OCI-LY1 (cell line): ENCODE data around the gene TMOD2.

Source experiments
- H2AFZ ChIP-seq: fragments of 200-600 bp; sonication (generic), shearing (Covaris generic); 2 replicates; pipeline ENCODE4 v1.6.0; 2014; ENCODE audit warnings: antibody characterized with exemption, mild to moderate bottlenecking, low read length
- H3F3A ChIP-seq: fragments of 200-600 bp; sonication (generic), shearing (Covaris generic); 2 replicates; pipeline ENCODE4 v1.6.0; 2014; ENCODE audit warnings: mild to moderate bottlenecking, antibody characterized with exemption, low read length, moderate library complexity; ENCODE audit not compliant: insufficient read depth
- H3K27ac ChIP-seq: fragments of 200-600 bp; sonication (generic); 2 replicates; pipeline ENCODE4 v1.5.1; 2014; ENCODE audit warnings: low read length, mixed run types, mild to moderate bottlenecking, low read depth; ENCODE audit not compliant: poor library complexity, severe bottlenecking
- H3K27me3 ChIP-seq: fragments of 200-600 bp; sonication (generic); 2 replicates; pipeline ENCODE4 v1.6.0; 2014; ENCODE audit warnings: antibody characterized with exemption, mild to moderate bottlenecking, low read length, moderate library complexity; ENCODE audit not compliant: insufficient read depth
- H3K36me3 ChIP-seq: fragments of 200-600 bp; sonication (generic); 2 replicates; pipeline ENCODE4 v1.6.1; 2014; ENCODE audit warnings: mild to moderate bottlenecking, antibody characterized with exemption, low read length, moderate library complexity, mixed read lengths; ENCODE audit not compliant: insufficient read depth
- H3K4me1 ChIP-seq: fragments of 200-600 bp; sonication (generic); 2 replicates; pipeline ENCODE4 v1.5.1; 2014; ENCODE audit warnings: mild to moderate bottlenecking, low read length, moderate library complexity; ENCODE audit not compliant: insufficient read depth, severe bottlenecking
- H3K4me2 ChIP-seq: fragments of 200-600 bp; sonication (generic), shearing (Covaris generic); 2 replicates; pipeline ENCODE4 v1.6.1; 2014; ENCODE audit warnings: low read length
- H3K4me3 ChIP-seq: fragments of 200-600 bp; sonication (generic); 2 replicates; pipeline ENCODE4 v1.5.1; 2014; ENCODE audit warnings: low read length, low read depth, mild to moderate bottlenecking, mixed read lengths; ENCODE audit not compliant: poor library complexity, severe bottlenecking
- H3K79me2 ChIP-seq: fragments of 200-600 bp; shearing (Covaris generic); 2 replicates; pipeline ENCODE4 v1.6.1; 2016; ENCODE audit warnings: mixed run types, low read length, mixed read lengths; ENCODE audit not compliant: insufficient read depth
- H3K9ac ChIP-seq: fragments of 200-600 bp; sonication (generic), shearing (Covaris generic); 2 replicates; pipeline ENCODE4 v1.6.1; 2014; ENCODE audit warnings: mild to moderate bottlenecking, low read length, mixed read lengths
- H3K9me2 ChIP-seq: fragments of 200-600 bp; sonication (generic), shearing (Covaris generic); 2 replicates; pipeline ENCODE4 v1.6.1; 2014; ENCODE audit warnings: low read depth, mild to moderate bottlenecking, low read length, mixed read lengths
- H3K9me3 ChIP-seq: fragments of 200-600 bp; shearing (Covaris generic); 2 replicates; pipeline ENCODE4 v1.6.1; 2014; ENCODE audit warnings: low read length, mixed read lengths
- H4K20me1 ChIP-seq: fragments of 200-600 bp; sonication (generic), shearing (Covaris generic); 2 replicates; pipeline ENCODE4 v1.6.0; 2016; ENCODE audit warnings: mild to moderate bottlenecking, low read length; ENCODE audit not compliant: insufficient read depth
- EZH2 ChIP-seq: fragments of 200-600 bp; sonication (generic), shearing (Covaris generic); IDR thresholded peaks from 2 replicates; pipeline ENCODE4 v1.8.0; 2017; ENCODE audit warnings: borderline replicate concordance, mixed run types, mild to moderate bottlenecking, antibody characterized with exemption, low read length, moderate library complexity, mixed read lengths
- TF ChIP-seq, protein P1 (sequence below): fragments of 200-600 bp; sonication (generic), shearing (Covaris generic); IDR thresholded peaks from 2 replicates; pipeline ENCODE4 v1.5.1; 2017; ENCODE audit warnings: mild to moderate bottlenecking, antibody characterized with exemption, low read length, moderate library complexity, mixed read lengths

Gene TMOD2

DNA sequence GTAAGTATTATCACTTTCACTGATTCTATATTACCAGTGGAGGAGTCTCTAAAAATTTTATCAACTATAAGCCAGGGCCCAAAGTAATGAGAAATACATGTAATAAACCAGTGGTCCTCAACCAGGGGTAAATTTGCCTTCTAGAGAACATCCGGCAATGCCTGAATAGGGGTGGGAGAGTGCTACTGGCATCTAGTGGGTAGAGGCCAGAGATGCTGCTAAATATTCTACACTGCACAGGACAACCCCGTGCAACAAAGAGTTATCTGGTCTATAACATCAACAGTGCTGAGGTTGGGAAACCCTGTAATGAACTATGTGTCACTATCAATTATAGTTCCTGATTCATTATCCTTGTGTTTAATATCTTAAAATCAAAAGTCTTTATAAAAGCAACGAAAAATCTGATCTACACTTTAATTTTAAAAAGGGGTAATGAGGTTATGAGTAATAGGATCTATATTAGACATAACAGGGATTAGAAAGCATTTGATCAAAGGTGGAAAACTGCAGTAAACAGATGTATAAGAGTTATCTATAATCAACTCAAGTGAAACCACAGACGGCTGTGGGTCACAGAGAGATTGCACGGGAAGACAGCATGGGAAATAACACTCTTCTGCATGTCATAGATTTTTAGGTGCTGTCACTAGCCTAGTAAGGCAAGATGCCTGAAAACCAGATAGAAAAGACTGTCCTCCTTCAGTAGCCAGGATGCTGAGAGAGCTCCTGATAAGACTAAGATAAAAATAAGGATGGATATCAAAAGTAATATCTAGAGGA, 16.0 kb upstream of the TMOD2 start:
- Histone ChIP-seq H3K9me2 (no peaks in the 10 kb centered on the region), H4K20me1 (no peaks in the 10 kb centered on the region), H3K79me2 (no peaks in the 10 kb centered on the region), H3K9ac (no peak overlapping the region), H3K4me2 (peak overlapping the region; percentile 53; the same call in 1 of the 2 replicates), H3K36me3 (no peaks in the 10 kb centered on the region), H3K4me3 (peak overlapping the region; percentile 60), H3K4me1 (peaks cover 54% of the 10 kb centered on the region), H2AFZ (no peak overlapping the region), H3F3A (no peaks in the 10 kb centered on the region), H3K27ac (no peak overlapping the region), H3K27me3 (no peaks in the 10 kb centered on the region), H3K9me3 (no peaks in the 10 kb centered on the region)
- TF ChIP-seq, protein P1, sequence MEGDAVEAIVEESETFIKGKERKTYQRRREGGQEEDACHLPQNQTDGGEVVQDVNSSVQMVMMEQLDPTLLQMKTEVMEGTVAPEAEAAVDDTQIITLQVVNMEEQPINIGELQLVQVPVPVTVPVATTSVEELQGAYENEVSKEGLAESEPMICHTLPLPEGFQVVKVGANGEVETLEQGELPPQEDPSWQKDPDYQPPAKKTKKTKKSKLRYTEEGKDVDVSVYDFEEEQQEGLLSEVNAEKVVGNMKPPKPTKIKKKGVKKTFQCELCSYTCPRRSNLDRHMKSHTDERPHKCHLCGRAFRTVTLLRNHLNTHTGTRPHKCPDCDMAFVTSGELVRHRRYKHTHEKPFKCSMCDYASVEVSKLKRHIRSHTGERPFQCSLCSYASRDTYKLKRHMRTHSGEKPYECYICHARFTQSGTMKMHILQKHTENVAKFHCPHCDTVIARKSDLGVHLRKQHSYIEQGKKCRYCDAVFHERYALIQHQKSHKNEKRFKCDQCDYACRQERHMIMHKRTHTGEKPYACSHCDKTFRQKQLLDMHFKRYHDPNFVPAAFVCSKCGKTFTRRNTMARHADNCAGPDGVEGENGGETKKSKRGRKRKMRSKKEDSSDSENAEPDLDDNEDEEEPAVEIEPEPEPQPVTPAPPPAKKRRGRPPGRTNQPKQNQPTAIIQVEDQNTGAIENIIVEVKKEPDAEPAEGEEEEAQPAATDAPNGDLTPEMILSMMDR, result peak; percentile 49
- no peak for TF ChIP-seq EZH2

DNA sequence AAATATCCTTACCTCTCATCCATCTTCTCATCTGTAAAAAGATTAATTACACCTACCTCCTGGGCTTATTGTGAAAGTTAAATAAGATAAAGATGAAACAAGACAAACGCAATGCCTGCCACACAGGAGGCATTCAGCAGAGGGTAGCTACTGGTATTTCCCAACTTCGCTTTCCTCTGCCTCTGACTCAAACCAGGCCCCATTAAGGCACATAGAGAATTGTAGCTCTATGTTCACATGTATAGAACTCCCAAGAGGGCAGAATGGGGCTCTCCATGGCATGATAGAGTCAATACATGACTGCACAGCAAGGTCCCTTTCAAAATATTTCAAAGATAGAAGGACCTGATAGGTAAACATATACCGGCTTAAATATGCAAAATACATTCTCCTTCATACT, 15.3 kb upstream of the TMOD2 start:
- H3K79me2 ChIP-seq, result no peaks in the 10 kb centered on the region
- no peak overlapping the region for H3K27ac ChIP-seq
- H2AFZ ChIP-seq, result no peak overlapping the region
- no peaks in the 10 kb centered on the region for H4K20me1 ChIP-seq
- H3K36me3 ChIP-seq, result no peaks in the 10 kb centered on the region
- H3K4me2 ChIP-seq, result peak overlapping the region; percentile 53
- TF ChIP-seq, protein P1, result no peak
- TF ChIP-seq EZH2, result no peak
- no peaks in the 10 kb centered on the region for H3K9me2 ChIP-seq
- H3K27me3 ChIP-seq, result no peaks in the 10 kb centered on the region
- H3K9me3 ChIP-seq, result no peaks in the 10 kb centered on the region
- peak overlapping the region; percentile 60 for H3K4me3 ChIP-seq
- peaks cover 48% of the 10 kb centered on the region for H3K4me1 ChIP-seq
- H3F3A ChIP-seq, result no peaks in the 10 kb centered on the region
- no peak overlapping the region for H3K9ac ChIP-seq

DNA sequence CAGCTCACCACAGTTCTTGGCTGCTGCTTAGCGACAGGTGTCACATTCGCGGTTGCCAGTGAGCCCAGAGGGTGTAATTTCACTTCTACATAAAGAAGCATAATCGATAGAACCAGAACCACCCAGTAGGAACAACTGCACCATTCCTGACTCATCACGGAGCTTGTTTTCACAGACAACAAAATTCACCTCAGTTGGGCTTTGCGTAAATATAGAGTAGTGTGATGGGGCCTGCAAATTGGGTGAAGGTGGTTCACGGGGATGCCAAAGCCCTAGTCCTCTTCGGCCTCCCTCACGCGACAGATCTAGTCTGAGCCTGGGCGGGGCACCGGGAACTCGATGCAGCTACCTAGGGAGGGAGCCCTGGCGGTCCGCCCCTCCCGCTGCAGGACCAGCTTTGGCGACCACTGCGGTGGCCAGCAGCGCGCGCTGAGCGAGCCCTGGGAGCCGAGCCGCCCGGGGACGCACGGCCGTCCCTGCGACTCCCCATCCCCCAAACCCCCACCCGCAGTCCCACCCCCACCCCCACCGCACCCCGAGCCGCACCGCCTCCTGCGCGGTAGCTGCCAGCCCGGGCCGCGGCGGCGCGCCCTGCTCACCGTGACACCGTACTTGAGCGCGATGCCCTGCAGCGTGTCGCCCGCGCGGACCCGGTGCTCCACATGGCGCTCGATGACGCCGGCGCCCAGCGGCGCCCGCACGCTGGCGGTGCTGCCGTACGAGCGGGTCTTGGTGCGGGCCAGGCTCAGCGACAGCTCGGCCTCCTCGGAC, 14.5 kb upstream of the TMOD2 start:
- no peaks in the 10 kb centered on the region for H3F3A ChIP-seq
- no peak overlapping the region for H2AFZ ChIP-seq
- no peaks in the 10 kb centered on the region for H3K9me2 ChIP-seq
- H3K27ac ChIP-seq, result no peak overlapping the region
- H3K4me2 ChIP-seq, result peak overlapping the region; percentile 53
- no peaks in the 10 kb centered on the region for H3K27me3 ChIP-seq
- peak overlapping the region; percentile 60 for H3K4me3 ChIP-seq
- peaks cover 39% of the 10 kb centered on the region for H3K4me1 ChIP-seq
- peak overlapping the region; percentile 58 for H3K9ac ChIP-seq
- H3K36me3 ChIP-seq, result no peaks in the 10 kb centered on the region
- H3K79me2 ChIP-seq, result no peaks in the 10 kb centered on the region
- no peaks in the 10 kb centered on the region for H4K20me1 ChIP-seq
- no peak for TF ChIP-seq EZH2
- TF ChIP-seq, protein P1, result no peak
- no peaks in the 10 kb centered on the region for H3K9me3 ChIP-seq
